A549 (cell line): Measurements from ENCODE around the gene ROR2. TPM values are rescaled to one million over a fixed set of nuclear protein-coding genes. Genes with fewer than 3 reads are reported as not detected.

Source experiments
- ATAC-seq, 2 experiments: fragments of 200-7000 bp in 1 of 2; fragments of >200 bp in 1 of 2; cut with Nextera tagmentation in 1 of 2; cut with Tn5 transposase in 1 of 2; 3 replicates each; pipeline versions ENCODE4 v1.8.0 to v1.9.1; 2018 to 2020; ENCODE audit warnings: mild to moderate bottlenecking in 1 of 2, moderate library complexity in 1 of 2
- CTCF ChIA-PET: fragments of 300-600 bp; sonication (Branson Sonifier 250); formaldehyde crosslinking; extraction: SDS; loops from one replicate; lab custom pipeline; 2021; ENCODE audit warnings: antibody characterized with exemption, inconsistent platforms; lab: Yijun Ruan, JAX
- POLR2A ChIA-PET: fragments of 350-600 bp; formaldehyde crosslinking; extraction: SDS; loops from one replicate; lab custom pipeline; 2021; ENCODE audit warnings: antibody characterized with exemption, inconsistent platforms; lab: Yijun Ruan, JAX
- DNase-seq, 2 experiments: peaks; one replicate each; pipeline versions ENCODE4 v3.0.0 to v3.0.0-alpha.2; 2011 to 2016; ENCODE audit warnings: low read depth in 1 of 2, low spot score in 1 of 2
- FAIRE-seq: peaks from 2 replicates; lab custom pipeline; 2011; peaks lifted over from hg19 to GRCh38; lab: Jason Lieb, UNC
- H3K27ac ChIP-seq, 2 experiments: fragments of >200 bp; sonication (Bioruptor Twin); formaldehyde crosslinking; 3 replicates each; pipeline ENCODE4 v1.5.1; 2016 to 2017
- H3K4me1 ChIP-seq: fragments of >200 bp; sonication (Bioruptor Twin); formaldehyde crosslinking; 3 replicates; pipeline ENCODE4 v1.6.1; 2016
- H3K4me2 ChIP-seq: fragments of >200 bp; sonication (Bioruptor Twin); formaldehyde crosslinking; 3 replicates; pipeline ENCODE4 v1.6.1; 2016
- H3K4me3 ChIP-seq: fragments of >200 bp; sonication (Bioruptor Twin); formaldehyde crosslinking; 3 replicates; pipeline ENCODE4 v1.5.1; 2016
- H3K9me3 ChIP-seq: fragments of >200 bp; sonication (Bioruptor Twin); formaldehyde crosslinking; 3 replicates; pipeline ENCODE4 v1.6.1; 2016
- BHLHE40 ChIP-seq: IDR thresholded peaks from 2 replicates; pipeline ENCODE4 v1.6.1; 2012; ENCODE audit warnings: low read depth, low read length, inconsistent platforms
- CBX8 ChIP-seq: fragments of 200-600 bp; sonication (generic); IDR thresholded peaks from 2 replicates; pipeline ENCODE4 v1.6.1; 2016
- CEBPB ChIP-seq, 2 experiments: fragments of >200 bp in 1 of 2; sonication (Bioruptor Twin) in 1 of 2; formaldehyde crosslinking in 1 of 2; IDR thresholded peaks; 2 replicates each; pipeline ENCODE4 v1.6.1; 2012 to 2016
- CTCF ChIP-seq: fragments of >200 bp; sonication (Bioruptor Twin); formaldehyde crosslinking; IDR thresholded peaks from 3 replicates; pipeline ENCODE4 v1.5.1; 2016
- EHF ChIP-seq: fragments of 250-450 bp; sonication (Bioruptor Pico); IDR thresholded peaks from 2 replicates; pipeline ENCODE4 v1.5.0; 2020; ENCODE audit warnings: mild to moderate bottlenecking
- EHMT2 ChIP-seq: fragments of 200-600 bp; sonication (generic); IDR thresholded peaks from 2 replicates; pipeline ENCODE4 v1.6.1; 2016; ENCODE audit warnings: antibody characterized with exemption, low read depth, mild to moderate bottlenecking, moderate library complexity
- EP300 ChIP-seq, 2 experiments: fragments of >200 bp; sonication (Bioruptor Twin); formaldehyde crosslinking; IDR thresholded peaks; 2 replicates in 1 of 2; 3 replicates in 1 of 2; pipeline ENCODE4 v1.6.1; 2016 to 2017
- FOSB ChIP-seq: fragments of 250-450 bp; sonication (Bioruptor Pico); IDR thresholded peaks from 2 replicates; pipeline ENCODE4 v1.5.0; 2020; ENCODE audit warnings: mild to moderate bottlenecking, moderate library complexity
- HES2 ChIP-seq: fragments of >200 bp; sonication (Bioruptor Twin); formaldehyde crosslinking; IDR thresholded peaks from 2 replicates; pipeline ENCODE4 v1.6.1; 2016
- HEYL ChIP-seq: fragments of 250-450 bp; sonication (Bioruptor Pico); IDR thresholded peaks from 2 replicates; pipeline ENCODE4 v1.8.0; 2021; ENCODE audit warnings: mild to moderate bottlenecking, moderate library complexity
- HOXB5 ChIP-seq: fragments of 250-450 bp; sonication (Bioruptor Pico); IDR thresholded peaks from 2 replicates; pipeline ENCODE4 v1.5.0; 2020; ENCODE audit warnings: mild to moderate bottlenecking, moderate library complexity
- JUNB ChIP-seq: fragments of >200 bp; sonication (Bioruptor Twin); formaldehyde crosslinking; IDR thresholded peaks from 2 replicates; pipeline ENCODE4 v1.6.1; 2016
- MAFK ChIP-seq: fragments of 450-650 bp; IDR thresholded peaks from 2 replicates; pipeline ENCODE4 v1.6.1; 2014; ENCODE audit not compliant: partially characterized antibody
- MAZ ChIP-seq: fragments of 150-350 bp; IDR thresholded peaks from 2 replicates; pipeline ENCODE4 v1.6.1; 2014; ENCODE audit warnings: antibody characterized with exemption, low read depth, low read length, borderline replicate concordance
- PBX3 ChIP-seq: IDR thresholded peaks from 2 replicates; pipeline ENCODE4 v1.6.1; 2012
- RARB ChIP-seq: fragments of 250-450 bp; sonication (Bioruptor Pico); IDR thresholded peaks from 2 replicates; pipeline ENCODE4 v1.8.0; 2021; ENCODE audit warnings: mild to moderate bottlenecking, moderate library complexity
- RNF2 ChIP-seq: fragments of 200-600 bp; sonication (generic); IDR thresholded peaks from 2 replicates; pipeline ENCODE4 v1.6.1; 2016; ENCODE audit warnings: low read depth, mild to moderate bottlenecking, antibody characterized with exemption, moderate library complexity, borderline replicate concordance
- SMC3 ChIP-seq: fragments of >200 bp; sonication (Bioruptor Twin); formaldehyde crosslinking; IDR thresholded peaks from 3 replicates; pipeline ENCODE4 v1.6.1; 2018; ENCODE audit warnings: inconsistent platforms
- TP53 ChIP-seq: fragments of 250-450 bp; sonication (Bioruptor Pico); IDR thresholded peaks from 2 replicates; pipeline ENCODE4 v1.5.0; 2021; ENCODE audit warnings: mild to moderate bottlenecking, moderate library complexity
- ZC3H11A ChIP-seq: fragments of 450-650 bp; IDR thresholded peaks from 2 replicates; pipeline ENCODE4 v1.6.1; 2014; ENCODE audit warnings: antibody characterized with exemption, mild to moderate bottlenecking
- WGBS: methylation state at CpG from one replicate; pipeline ENCODE4 v1.1.6; 2017; ENCODE audit errors: missing lambda C conversion rate; 5-methylcytosine and 5-hydroxymethylcytosine counted together
- polyA plus RNA-seq, 4 experiments: library from polyadenylated mRNA; depleted of rRNA in 3 of 4; stranded (reverse); fragments of >200 nt; fragmentation: RNase III in 1 of 4; extraction: RNeasy Plus Mini Kit Qiagen cat#74134 plus additional on column Dnase treatment in 1 of 4; gene quantifications; 2 replicates in 3 of 4; 3 replicates in 1 of 4; pipeline ENCODE4 v1.2.3, GENCODE V29; 2011 to 2017
- TF ChIP-seq, protein P1 (sequence below): fragments of 450-650 bp; IDR thresholded peaks from 2 replicates; pipeline ENCODE4 v1.6.1; 2014; ENCODE audit warnings: antibody characterized with exemption
- TF ChIP-seq, protein P2 (sequence below): fragments of 250-450 bp; sonication (Bioruptor Pico); IDR thresholded peaks from 2 replicates; pipeline ENCODE4 v1.5.0; 2021; ENCODE audit warnings: mild to moderate bottlenecking, moderate library complexity, borderline replicate concordance
- TF ChIP-seq, protein P3 (sequence below): IDR thresholded peaks from 2 replicates; pipeline ENCODE4 v1.6.1; 2012; ENCODE audit warnings: low read depth, borderline replicate concordance
- TF ChIP-seq, protein P4 (sequence below): fragments of 200-600 bp; sonication (generic); IDR thresholded peaks from 2 replicates; pipeline ENCODE4 v1.6.1; 2016; ENCODE audit warnings: antibody characterized with exemption, mild to moderate bottlenecking, moderate library complexity

The ROR2 gene
- polyA plus RNA-seq, 2 of the 4 experiments (the other 2 are of a cell fraction) = 0.12 to 0.53 TPM

DNA sequence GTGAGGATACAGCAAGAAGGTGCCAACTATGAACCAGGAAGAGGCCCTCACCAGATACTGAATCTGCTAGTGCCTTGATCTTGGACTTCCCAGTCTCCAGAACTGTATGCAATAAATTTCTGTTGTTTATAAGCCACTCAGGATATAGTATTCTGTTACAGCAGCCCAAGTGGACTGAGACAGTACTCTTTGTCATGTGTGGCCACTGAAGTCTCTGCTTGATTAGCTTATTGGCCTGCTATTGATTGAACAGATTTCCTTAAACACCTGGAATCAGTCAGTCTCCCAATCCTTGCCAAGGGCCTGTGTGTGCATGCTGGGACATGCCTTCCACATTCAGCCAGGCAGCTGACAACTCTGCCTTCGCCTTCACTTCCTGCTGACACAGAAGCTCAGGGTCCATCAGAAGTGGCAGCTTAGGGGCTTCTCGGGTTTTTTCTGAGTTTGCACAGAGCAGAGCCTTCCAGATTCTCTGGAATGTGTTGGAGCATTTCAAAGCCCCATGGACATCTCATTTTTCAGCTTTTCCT, 13.7 kb upstream of the ROR2 start:
- ChIA-PET POLR2A (no interaction called here), CTCF (interaction anchor here (0.6 to 6.8 kb wide), 4 partner anchors 9 to 18 kb away, joined by 3 to 55 read pairs (median 12); partner anchors contain the start of gene ROR2)
- Histone ChIP-seq H3K4me1 (no peaks in the 10 kb centered on the region), H3K4me2 (no peak overlapping the region), H3K9me3 (no peaks in the 10 kb centered on the region), H3K27ac (no peak overlapping the region), H3K4me3 (no peak overlapping the region)
- ATAC-seq = no peak
- TF ChIP-seq EP300 (IDR thresholded peaks at IDR 0.05) (no peak), RARB (CRISPR knock-in tag) (no peak), MAFK (no peak), SMC3 (no peak), BHLHE40 (no peak), TP53 (CRISPR knock-in tag) (no peak)
- no peak for DNase-seq
- no peak for FAIRE-seq
- 41% methylated on average over 2 of the region's 2 CpGs for WGBS

DNA sequence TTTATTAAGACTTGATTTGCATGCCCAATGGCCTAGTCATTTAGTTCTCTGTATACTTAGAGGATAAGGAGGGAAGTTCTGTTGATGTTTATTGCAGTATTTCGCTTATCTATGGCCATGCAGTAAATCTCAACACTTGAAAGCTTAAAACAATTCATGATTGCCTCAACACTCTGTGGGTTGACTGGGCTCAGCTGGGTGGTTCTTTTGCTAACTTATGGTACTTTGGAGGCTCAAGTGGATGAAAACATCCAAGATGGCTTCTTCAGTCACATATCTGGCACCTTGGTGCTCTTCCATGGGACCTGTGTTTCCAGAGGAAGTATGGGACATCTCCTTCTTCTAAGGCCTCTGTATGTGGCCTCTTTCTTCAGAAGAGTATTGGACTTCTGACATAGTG, 10.3 kb upstream of the ROR2 start:
- FAIRE-seq = no peak
- Histone ChIP-seq H3K4me2 (no peak overlapping the region), H3K4me1 (no peaks in the 10 kb centered on the region), H3K4me3 (no peak overlapping the region), H3K27ac (no peak overlapping the region), H3K9me3 (no peaks in the 10 kb centered on the region)
- no peak for ATAC-seq
- TF ChIP-seq HES2 (no peak), JUNB (no peak), TP53 (CRISPR knock-in tag) (no peak), FOSB (no peak), HOXB5 (CRISPR knock-in tag) (no peak), HEYL (CRISPR knock-in tag) (no peak), CBX8 (no peak), MAZ (no peak), ZC3H11A (no peak), EHF (CRISPR knock-in tag) (no peak), EP300 (IDR thresholded peaks at IDR 0.05) (no peak), CEBPB (IDR thresholded peaks at IDR 0.05) (no peak), PBX3 (no peak)
- TF ChIP-seq, protein P1, sequence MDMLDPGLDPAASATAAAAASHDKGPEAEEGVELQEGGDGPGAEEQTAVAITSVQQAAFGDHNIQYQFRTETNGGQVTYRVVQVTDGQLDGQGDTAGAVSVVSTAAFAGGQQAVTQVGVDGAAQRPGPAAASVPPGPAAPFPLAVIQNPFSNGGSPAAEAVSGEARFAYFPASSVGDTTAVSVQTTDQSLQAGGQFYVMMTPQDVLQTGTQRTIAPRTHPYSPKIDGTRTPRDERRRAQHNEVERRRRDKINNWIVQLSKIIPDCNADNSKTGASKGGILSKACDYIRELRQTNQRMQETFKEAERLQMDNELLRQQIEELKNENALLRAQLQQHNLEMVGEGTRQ = no peak
- TF ChIP-seq, protein P2, sequence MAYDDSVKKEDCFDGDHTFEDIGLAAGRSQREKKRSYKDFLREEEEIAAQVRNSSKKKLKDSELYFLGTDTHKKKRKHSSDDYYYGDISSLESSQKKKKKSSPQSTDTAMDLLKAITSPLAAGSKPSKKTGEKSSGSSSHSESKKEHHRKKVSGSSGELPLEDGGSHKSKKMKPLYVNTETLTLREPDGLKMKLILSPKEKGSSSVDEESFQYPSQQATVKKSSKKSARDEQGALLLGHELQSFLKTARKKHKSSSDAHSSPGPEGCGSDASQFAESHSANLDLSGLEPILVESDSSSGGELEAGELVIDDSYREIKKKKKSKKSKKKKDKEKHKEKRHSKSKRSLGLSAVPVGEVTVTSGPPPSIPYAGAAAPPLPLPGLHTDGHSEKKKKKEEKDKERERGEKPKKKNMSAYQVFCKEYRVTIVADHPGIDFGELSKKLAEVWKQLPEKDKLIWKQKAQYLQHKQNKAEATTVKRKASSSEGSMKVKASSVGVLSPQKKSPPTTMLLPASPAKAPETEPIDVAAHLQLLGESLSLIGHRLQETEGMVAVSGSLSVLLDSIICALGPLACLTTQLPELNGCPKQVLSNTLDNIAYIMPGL = no peak
- 5% methylated on average over 1 of the region's 1 CpG for WGBS
- ChIA-PET CTCF (interaction anchor here (1.3 to 6.8 kb wide), 2 partner anchors 9 to 185 kb away, joined by 4 to 55 read pairs; partner anchors contain the start of gene ROR2), POLR2A (no interaction called here)
- DNase-seq = no peak

GRCh38 chr9:91958174-91958573, 8.1 kb upstream of the ROR2 start:
- Histone ChIP-seq H3K27ac (no peak overlapping the region), H3K4me3 (no peak overlapping the region), H3K4me2 (no peak overlapping the region), H3K4me1 (no peaks in the 10 kb centered on the region)
- FAIRE-seq = no peak
- POLR2A ChIA-PET = no interaction called here
- CTCF ChIA-PET = interaction anchor here (1.1 to 1.3 kb wide), 3 partner anchors 10 to 182 kb away, joined by 3 read pairs; no protein-coding TSS in a partner anchor
- DNase-seq = no peak
- WGBS = 81% methylated on average over 5 of the region's 5 CpGs
- TF ChIP-seq JUNB (no peak), MAFK (no peak), RNF2 (no peak), CTCF (no peak), EHMT2 (no peak)
- TF ChIP-seq, protein P3, sequence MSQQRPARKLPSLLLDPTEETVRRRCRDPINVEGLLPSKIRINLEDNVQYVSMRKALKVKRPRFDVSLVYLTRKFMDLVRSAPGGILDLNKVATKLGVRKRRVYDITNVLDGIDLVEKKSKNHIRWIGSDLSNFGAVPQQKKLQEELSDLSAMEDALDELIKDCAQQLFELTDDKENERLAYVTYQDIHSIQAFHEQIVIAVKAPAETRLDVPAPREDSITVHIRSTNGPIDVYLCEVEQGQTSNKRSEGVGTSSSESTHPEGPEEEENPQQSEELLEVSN = no peak
- TF ChIP-seq, protein P4, sequence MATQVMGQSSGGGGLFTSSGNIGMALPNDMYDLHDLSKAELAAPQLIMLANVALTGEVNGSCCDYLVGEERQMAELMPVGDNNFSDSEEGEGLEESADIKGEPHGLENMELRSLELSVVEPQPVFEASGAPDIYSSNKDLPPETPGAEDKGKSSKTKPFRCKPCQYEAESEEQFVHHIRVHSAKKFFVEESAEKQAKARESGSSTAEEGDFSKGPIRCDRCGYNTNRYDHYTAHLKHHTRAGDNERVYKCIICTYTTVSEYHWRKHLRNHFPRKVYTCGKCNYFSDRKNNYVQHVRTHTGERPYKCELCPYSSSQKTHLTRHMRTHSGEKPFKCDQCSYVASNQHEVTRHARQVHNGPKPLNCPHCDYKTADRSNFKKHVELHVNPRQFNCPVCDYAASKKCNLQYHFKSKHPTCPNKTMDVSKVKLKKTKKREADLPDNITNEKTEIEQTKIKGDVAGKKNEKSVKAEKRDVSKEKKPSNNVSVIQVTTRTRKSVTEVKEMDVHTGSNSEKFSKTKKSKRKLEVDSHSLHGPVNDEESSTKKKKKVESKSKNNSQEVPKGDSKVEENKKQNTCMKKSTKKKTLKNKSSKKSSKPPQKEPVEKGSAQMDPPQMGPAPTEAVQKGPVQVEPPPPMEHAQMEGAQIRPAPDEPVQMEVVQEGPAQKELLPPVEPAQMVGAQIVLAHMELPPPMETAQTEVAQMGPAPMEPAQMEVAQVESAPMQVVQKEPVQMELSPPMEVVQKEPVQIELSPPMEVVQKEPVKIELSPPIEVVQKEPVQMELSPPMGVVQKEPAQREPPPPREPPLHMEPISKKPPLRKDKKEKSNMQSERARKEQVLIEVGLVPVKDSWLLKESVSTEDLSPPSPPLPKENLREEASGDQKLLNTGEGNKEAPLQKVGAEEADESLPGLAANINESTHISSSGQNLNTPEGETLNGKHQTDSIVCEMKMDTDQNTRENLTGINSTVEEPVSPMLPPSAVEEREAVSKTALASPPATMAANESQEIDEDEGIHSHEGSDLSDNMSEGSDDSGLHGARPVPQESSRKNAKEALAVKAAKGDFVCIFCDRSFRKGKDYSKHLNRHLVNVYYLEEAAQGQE = no peak
- TF ChIP-seq, all 56 proteins: peak for 0
- ATAC-seq = no peak
- H3K9me3 ChIP-seq = no peaks in the 10 kb centered on the region
